GM19372 (cell line): ENCODE data around the gene VSIR.
A peak's percentile ranks its signal among the peaks of the same experiment; 100 is the strongest.

Experiments used
- ATAC-seq: cut with Tn5 transposase; IDR thresholded peaks from one replicate; pipeline ENCODE4 v1.9.1; 2021; ENCODE audit warnings: mild to moderate bottlenecking, low read depth, moderate library complexity; ENCODE audit not compliant: unreplicated experiment

Gene VSIR

DNA sequence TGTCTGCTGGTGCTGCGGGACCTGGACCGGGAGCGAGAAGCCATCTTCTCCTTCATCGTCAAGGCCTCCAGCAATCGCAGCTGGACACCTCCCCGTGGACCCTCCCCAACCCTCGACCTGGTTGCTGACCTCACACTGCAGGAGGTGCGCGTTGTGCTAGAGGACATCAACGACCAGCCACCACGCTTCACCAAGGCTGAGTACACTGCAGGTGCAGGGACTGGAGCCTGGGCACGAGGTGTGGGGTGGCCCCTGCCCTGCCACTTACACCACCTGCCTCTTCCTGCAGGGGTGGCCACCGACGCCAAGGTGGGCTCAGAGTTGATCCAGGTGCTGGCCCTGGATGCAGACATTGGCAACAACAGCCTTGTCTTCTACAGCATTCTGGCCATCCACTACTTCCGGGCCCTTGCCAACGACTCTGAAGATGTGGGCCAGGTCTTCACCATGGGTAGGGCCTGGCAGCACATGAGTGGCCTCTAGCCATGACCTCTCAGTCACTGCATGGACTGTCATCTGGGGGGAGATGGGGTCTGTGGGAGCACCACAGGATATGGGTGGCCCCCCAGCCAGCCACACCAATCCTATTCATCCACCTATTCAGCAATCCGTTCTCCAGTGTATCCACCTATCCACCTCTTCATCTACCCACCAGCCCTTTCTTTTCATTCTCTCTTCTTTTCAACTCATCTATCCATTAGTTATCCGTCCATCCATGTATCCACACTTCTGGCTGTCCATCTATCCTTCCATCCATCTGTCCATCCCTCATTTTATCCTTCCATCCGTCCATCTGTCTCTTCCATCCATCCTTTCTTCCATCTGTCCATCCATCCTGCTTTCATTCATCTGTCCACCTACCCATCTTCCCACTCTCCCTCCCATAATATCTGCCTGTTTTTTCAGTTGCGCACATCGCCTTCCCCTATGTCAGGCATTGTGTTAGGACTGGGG is 34.5 kb upstream of the VSIR start:
- no peak for ATAC-seq

- ATAC-seq, result no peak
Observed at GRCh38 chr10:71806704-71807556, 33.6 kb upstream of the VSIR start.

- no peak for ATAC-seq
Observed at GRCh38 chr10:71805776-71806703, 32.7 kb upstream of the VSIR start.

DNA sequence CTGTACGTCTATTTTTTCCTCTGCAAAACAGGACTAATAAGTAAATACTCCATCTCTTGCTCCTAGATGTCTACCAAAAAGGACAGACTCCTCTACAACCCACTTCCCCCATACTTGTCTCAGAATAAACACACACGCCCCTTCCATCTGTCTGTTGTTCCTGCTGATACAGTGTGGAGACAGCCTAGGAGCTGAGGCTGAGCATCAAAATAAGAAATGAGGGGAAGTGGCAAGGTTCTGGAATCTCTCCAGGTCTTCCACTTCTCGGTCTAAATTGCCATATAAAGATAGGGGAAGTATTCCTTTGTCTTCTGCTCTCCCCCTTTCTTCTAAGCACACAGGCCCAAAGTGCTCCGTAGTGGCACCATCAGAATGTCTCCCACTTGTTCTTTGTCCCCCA is 30.8 kb upstream of the VSIR start:
- ATAC-seq, result no peak

- ATAC-seq, result no peak
Observed at GRCh38 chr10:71802715-71803488, 29.6 kb upstream of the VSIR start.

- ATAC-seq, result no peak
Observed at GRCh38 chr10:71802235-71802634, 28.9 kb upstream of the VSIR start.

- ATAC-seq, result peak; percentile 85
Observed at GRCh38 chr10:71801361-71801760, 28.0 kb upstream of the VSIR start.

DNA sequence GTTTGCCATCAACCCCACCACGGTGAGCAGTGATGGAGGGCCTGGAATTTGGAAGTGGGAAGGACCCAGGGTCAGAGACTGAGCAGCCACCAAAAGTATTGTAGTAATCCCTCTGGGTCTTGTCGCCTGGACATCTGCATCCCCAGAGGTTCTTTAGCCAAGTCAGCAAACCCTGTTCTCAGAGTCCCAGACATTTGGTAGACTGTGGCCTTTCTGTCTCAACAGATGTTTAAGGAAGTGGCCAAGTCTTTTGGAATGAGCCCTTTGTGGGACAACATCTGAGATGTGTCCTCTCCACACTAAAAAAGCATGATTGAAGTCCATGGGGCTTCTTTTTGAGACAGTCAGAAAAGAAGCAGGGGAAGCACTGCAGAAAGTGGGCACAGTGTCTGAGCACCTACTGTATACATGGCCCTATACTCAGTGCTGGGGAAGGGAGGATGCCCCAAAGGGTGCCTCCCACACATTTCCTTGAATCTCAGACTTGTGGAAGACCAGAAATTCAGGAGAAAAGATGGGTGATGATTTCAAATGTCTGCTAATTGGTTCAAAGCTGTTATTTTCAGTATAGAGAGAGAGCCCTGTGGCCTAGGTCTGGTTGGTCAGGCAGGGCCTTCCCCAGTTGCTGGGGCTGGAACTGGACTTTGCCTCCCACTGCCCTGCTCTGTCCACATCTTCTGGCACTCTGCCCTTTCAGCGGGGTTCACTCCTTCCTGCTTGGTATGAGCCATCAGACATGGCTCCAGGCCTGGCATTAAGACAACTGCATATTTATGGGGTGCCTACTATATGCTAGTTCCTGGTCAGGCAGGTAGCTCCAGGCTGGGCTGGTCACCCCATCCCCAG is 26.5 kb upstream of the VSIR start:
- ATAC-seq, result no peak

- ATAC-seq, result no peak
Observed at GRCh38 chr10:71799112-71799511, 25.8 kb upstream of the VSIR start.

DNA sequence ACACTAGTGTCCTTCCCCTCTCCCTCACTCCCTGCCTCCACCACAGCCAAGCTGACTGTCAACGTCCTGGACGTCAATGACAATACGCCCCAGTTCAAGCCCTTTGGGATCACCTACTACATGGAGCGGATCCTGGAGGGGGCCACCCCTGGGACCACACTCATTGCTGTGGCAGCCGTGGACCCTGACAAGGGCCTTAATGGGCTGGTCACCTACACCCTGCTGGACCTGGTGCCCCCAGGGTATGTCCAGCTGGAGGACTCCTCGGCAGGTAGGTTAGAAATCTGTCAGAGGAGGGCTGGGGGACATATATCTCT is 24.9 kb upstream of the VSIR start:
- no peak for ATAC-seq

GRCh38 chr10:71797533-71798307 is 24.4 kb upstream of the VSIR start:
- no peak for ATAC-seq

DNA sequence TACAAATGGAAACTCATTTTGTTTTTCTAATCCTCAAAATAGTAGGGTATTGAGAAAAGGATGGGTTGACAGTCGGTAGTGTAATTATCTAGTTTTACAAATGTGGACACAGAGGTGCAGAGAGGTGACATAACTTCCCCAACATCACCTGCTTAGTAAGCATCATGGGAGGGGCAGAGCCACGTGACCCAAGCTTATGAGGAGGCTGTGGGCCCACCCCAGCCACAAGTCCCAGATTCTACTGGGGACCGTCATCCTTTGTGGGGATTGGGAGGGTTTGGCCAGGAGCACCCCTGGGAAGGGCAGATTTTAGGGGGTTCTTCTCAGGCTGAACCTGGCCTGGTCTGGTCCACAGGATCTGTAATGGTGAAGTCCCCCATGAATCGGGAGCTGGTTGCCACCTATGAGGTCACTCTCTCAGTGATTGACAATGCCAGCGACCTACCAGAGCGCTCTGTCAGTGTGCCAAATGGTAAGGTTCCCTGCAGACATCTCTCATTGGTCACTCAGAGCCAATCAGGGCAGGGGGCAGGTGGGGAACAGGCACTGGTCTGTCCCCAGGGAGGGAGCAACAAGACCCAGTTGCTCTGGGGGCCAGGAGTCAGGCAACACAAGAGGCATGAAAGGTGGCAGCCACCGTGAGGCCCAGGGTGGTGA is 23.6 kb upstream of the VSIR start:
- ATAC-seq, result no peak

- ATAC-seq, result no peak
Observed at GRCh38 chr10:71795248-71795647, 21.9 kb upstream of the VSIR start.

- no peak for ATAC-seq
Observed at GRCh38 chr10:71790749-71791440, 17.6 kb upstream of the VSIR start.

GRCh38 chr10:71789871-71790270 is 16.6 kb upstream of the VSIR start:
- no peak for ATAC-seq

GRCh38 chr10:71788954-71789353 is 15.6 kb upstream of the VSIR start:
- ATAC-seq, result no peak

GRCh38 chr10:71784679-71785272 is 11.5 kb upstream of the VSIR start:
- ATAC-seq, result no peak
